Fibroblast of lung (primary cell): ENCODE data around the gene ANO6. TPM values are rescaled to one million over a fixed set of nuclear protein-coding genes. Genes with fewer than 3 reads are reported as not detected.
"Not testable (repeated sequence)": the region's sequence is repeated elsewhere in the genome, so short reads cannot be mapped to it uniquely, and the experiment has no call there.

Experiments used
- DNase-seq, 2 donors: peaks; one replicate each; pipeline versions ENCODE4 v3.0.0 to v3.0.0-alpha.2; 2010; ENCODE audit warnings: low read depth in 2 of 2
- H2AFZ ChIP-seq: 2 replicates; pipeline ENCODE4 v1.5.1; 2012; ENCODE audit warnings: low read length, control low read depth, inconsistent platforms
- H3K27ac ChIP-seq: 2 replicates; pipeline ENCODE4 v1.5.1; 2011; ENCODE audit warnings: low read length, control low read depth; ENCODE audit not compliant: insufficient read depth
- H3K27me3 ChIP-seq: 2 replicates; pipeline ENCODE4 v1.5.1; 2011; ENCODE audit warnings: mild to moderate bottlenecking, low read length; ENCODE audit not compliant: control insufficient read depth, insufficient read depth
- H3K36me3 ChIP-seq: 2 replicates; pipeline ENCODE4 v1.5.1; 2011; ENCODE audit warnings: low read length; ENCODE audit not compliant: control insufficient read depth, insufficient read depth
- H3K4me1 ChIP-seq: 2 replicates; pipeline ENCODE4 v1.5.1; 2011; ENCODE audit warnings: low read length; ENCODE audit not compliant: control insufficient read depth, insufficient read depth; ENCODE audit errors: extremely low read depth
- H3K4me2 ChIP-seq: 2 replicates; pipeline ENCODE4 v1.5.1; 2011; ENCODE audit warnings: low read length, control low read depth; ENCODE audit not compliant: insufficient read depth; ENCODE audit errors: extremely low read depth
- H3K4me3 ChIP-seq, 4 experiments: fragments of 200-600 bp in 1 of 4; sonication (generic) in 1 of 4; replicated peaks in 1 of 4; 2 replicates each; pipeline ENCODE4 v1.5.1; 2011 to 2016; ENCODE audit warnings: low read length in 4 of 4, low read depth in 3 of 4, mild to moderate bottlenecking in 3 of 4, control low read depth in 2 of 4, inconsistent platforms in 1 of 4, mixed read lengths in 1 of 4; ENCODE audit not compliant: insufficient read depth in 1 of 4; ENCODE audit errors: control extremely low read depth in 1 of 4
- H3K79me2 ChIP-seq: 2 replicates; pipeline ENCODE4 v1.5.1; 2012; ENCODE audit warnings: mild to moderate bottlenecking, low read length, inconsistent platforms; ENCODE audit not compliant: control insufficient read depth, insufficient read depth
- H3K9ac ChIP-seq: 2 replicates; pipeline ENCODE4 v1.5.1; 2011; ENCODE audit warnings: mild to moderate bottlenecking, low read length, control low read depth; ENCODE audit not compliant: insufficient read depth
- H3K9me3 ChIP-seq: 2 replicates; pipeline ENCODE4 v1.5.1; 2012; ENCODE audit warnings: low read depth, low read length; ENCODE audit not compliant: control insufficient read depth, insufficient read depth
- H4K20me1 ChIP-seq: 2 replicates; pipeline ENCODE4 v1.5.1; 2011; ENCODE audit warnings: low read length; ENCODE audit not compliant: control insufficient read depth, insufficient read depth; ENCODE audit errors: extremely low read depth
- CTCF ChIP-seq, 2 donors: IDR thresholded peaks in 1 of 2; conservative IDR thresholded peaks in 1 of 2; 1 replicate in 1 of 2; 2 replicates in 1 of 2; pipeline ENCODE4 v1.5.1; 2011 to 2012; ENCODE audit warnings: low read length in 2 of 2, control low read depth in 1 of 2, inconsistent platforms in 1 of 2, low read depth in 1 of 2, mild to moderate bottlenecking in 1 of 2
- EZH2 ChIP-seq: IDR thresholded peaks from 2 replicates; pipeline ENCODE4 v1.5.1; 2012; ENCODE audit warnings: low read length, control low read depth, mild to moderate bottlenecking; ENCODE audit errors: missing control alignments
- polyA plus RNA-seq, 2 donors: library from polyadenylated mRNA; depleted of rRNA in 1 of 2; stranded (reverse) in 1 of 2; unstranded in 1 of 2; fragments of >200 nt; gene quantifications; 2 replicates each; pipeline ENCODE4 v1.2.1, GENCODE V29; 2011 to 2012; ENCODE audit warnings: missing spikeins in 1 of 2
- total RNA-seq: library from RNA; depleted of rRNA; stranded (reverse); fragments of >200 nt; gene quantifications from 2 replicates; pipeline ENCODE4 v1.2.1, GENCODE V29; 2014

ANO6 gene
- total and polyA plus RNA-seq, 2 donors (not counting 1 experiment from before 2014, with no cell fraction given), result 59.1 to 69.1 TPM

GRCh38 chr12:45389426-45389825 lies 173.5 kb downstream of the ANO6 start:
- Histone ChIP-seq H3K4me1 (no peaks in the 10 kb centered on the region), H4K20me1 (no peaks in the 10 kb centered on the region), H3K4me3 (no peak overlapping the region), H3K27me3 (no peaks in the 10 kb centered on the region), H3K4me2 (no peak overlapping the region), H3K9me3 (no peaks in the 10 kb centered on the region), H3K36me3 (no peaks in the 10 kb centered on the region), H3K9ac (no peak overlapping the region), H3K27ac (no peak overlapping the region), H2AFZ (no peak overlapping the region), H3K79me2 (no peaks in the 10 kb centered on the region)
- no peak for DNase-seq
- TF ChIP-seq EZH2 (no peak), CTCF (conservative IDR thresholded peaks at IDR 0.05 in 1 of 2, IDR thresholded peaks at IDR 0.05 in 1 of 2; ENCODE audit: low read depth in 1 of 2, low read length in 2 of 2) (no peak)

- H2AFZ ChIP-seq, H3K27ac ChIP-seq, H3K36me3 ChIP-seq, H3K9me3 ChIP-seq, DNase-seq, H3K4me2 ChIP-seq, H3K27me3 ChIP-seq, H4K20me1 ChIP-seq, H3K9ac ChIP-seq, H3K4me3 ChIP-seq, H3K4me1 ChIP-seq, H3K79me2 ChIP-seq: not testable (repeated sequence)
These were observed 181.6 kb downstream of the ANO6 start for GRCh38 chr12:45397499-45397898.

GRCh38 chr12:45398552-45398951 lies 182.7 kb downstream of the ANO6 start:
- H3K27me3 ChIP-seq, result no peaks in the 10 kb centered on the region
- no peaks in the 10 kb centered on the region for H3K9me3 ChIP-seq
- H3K27ac ChIP-seq, result no peak overlapping the region
- H3K79me2 ChIP-seq, result no peaks in the 10 kb centered on the region
- H3K4me2 ChIP-seq, result no peak overlapping the region
- H3K36me3 ChIP-seq, result peaks cover 4% of the 10 kb centered on the region
- no peaks in the 10 kb centered on the region for H3K4me1 ChIP-seq
- DNase-seq, result no peak
- no peak overlapping the region for H3K9ac ChIP-seq
- TF ChIP-seq EZH2 (no peak), CTCF (conservative IDR thresholded peaks at IDR 0.05 in 1 of 2, IDR thresholded peaks at IDR 0.05 in 1 of 2; ENCODE audit: low read depth in 1 of 2, low read length in 2 of 2) (no peak)
- H2AFZ ChIP-seq, result no peak overlapping the region
- no peaks in the 10 kb centered on the region for H4K20me1 ChIP-seq
- H3K4me3 ChIP-seq, result no peak overlapping the region
